ENCODE data around the gene SLC39A2. TPM values are rescaled to one million over a fixed set of nuclear protein-coding genes. Genes with fewer than 3 reads are reported as not detected.

Gene SLC39A2
- total and polyA plus RNA-seq, 4 donors, result 0.05 to 0.08 TPM; not detected in 2

DNA sequence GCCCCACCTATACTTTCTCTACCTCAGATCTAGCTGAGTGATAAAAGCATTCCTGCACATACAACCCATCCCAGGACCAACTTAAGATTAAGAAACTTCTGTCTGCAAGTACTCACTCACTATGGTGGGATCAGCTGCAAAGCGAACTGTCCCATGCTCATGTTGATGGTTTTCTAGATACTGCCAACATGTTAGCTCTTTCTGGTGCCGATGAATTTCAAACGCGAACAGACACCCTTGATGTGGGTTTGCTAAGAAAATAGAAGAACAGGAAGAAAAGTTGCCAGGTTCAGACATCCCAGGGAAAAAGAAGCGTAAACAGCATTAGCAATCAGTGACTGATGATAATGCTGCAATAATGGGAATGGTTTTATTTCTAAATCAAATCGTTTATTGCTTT, 1.5 kb upstream of the SLC39A2 start:
- TF ChIP-seq ZBTB33 (IDR thresholded peaks at IDR 0.05) (no peak), SP1 (IDR thresholded peaks at IDR 0.05) (no peak), YY1 (IDR thresholded peaks at IDR 0.05) (no peak), JUND (IDR thresholded peaks at IDR 0.05) (no peak), HNF4A (conservative IDR thresholded peaks at IDR 0.05) (no peak), ATF3 (IDR thresholded peaks at IDR 0.05) (no peak), FOXA2 (IDR thresholded peaks at IDR 0.05) (no peak), HNF4G (IDR thresholded peaks at IDR 0.05) (no peak), NR2F2 (IDR thresholded peaks at IDR 0.05) (no peak), TAF1 (conservative IDR thresholded peaks at IDR 0.05) (no peak), GABPA (IDR thresholded peaks at IDR 0.05 in 1 of 2, conservative IDR thresholded peaks at IDR 0.05 in 1 of 2) (no peak), CTCF (IDR thresholded peaks at IDR 0.05; ENCODE audit: low read depth, low read length, missing input control) (no peak), FOXA1 (IDR thresholded peaks at IDR 0.05) (no peak), RAD21 (IDR thresholded peaks at IDR 0.05) (no peak), EGR1 (IDR thresholded peaks at IDR 0.05; ENCODE audit: low read depth in 2 of 2) (no peak), RXRA (IDR thresholded peaks at IDR 0.05) (no peak), REST (IDR thresholded peaks at IDR 0.05) (no peak)
- TF ChIP-seq, protein P1, sequence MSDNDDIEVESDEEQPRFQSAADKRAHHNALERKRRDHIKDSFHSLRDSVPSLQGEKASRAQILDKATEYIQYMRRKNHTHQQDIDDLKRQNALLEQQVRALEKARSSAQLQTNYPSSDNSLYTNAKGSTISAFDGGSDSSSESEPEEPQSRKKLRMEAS (IDR thresholded peaks at IDR 0.05), result no peak
- no peak overlapping the region for H3K27ac ChIP-seq (ENCODE audit: low read depth in 1 of 2, low read length in 2 of 2)
- no peaks in the 10 kb centered on the region for H3K27me3 ChIP-seq (ENCODE audit: control insufficient read depth in 4 of 4, insufficient read depth in 4 of 4, low read length in 3 of 4)
- no peak for DNase-seq (ENCODE audit: low spot score)
- no peak overlapping the region for H3K4me3 ChIP-seq (ENCODE audit: low read depth in 1 of 3, low read length in 3 of 3)
- 75% methylated on average over 6 of the region's 6 CpGs for WGBS
- peaks cover 14 to 49% (median 42%) of the 10 kb centered on the region in 4 donors for H3K36me3 ChIP-seq (ENCODE audit: control insufficient read depth in 4 of 4, insufficient read depth in 3 of 4, low read depth in 1 of 4, low read length in 3 of 4)
- H3K9me3 ChIP-seq (ENCODE audit: control insufficient read depth in 4 of 4, low read length in 3 of 4), result no peaks in the 10 kb centered on the region
- no peaks in the 10 kb centered on the region for H3K4me1 ChIP-seq (ENCODE audit: control insufficient read depth in 4 of 4, insufficient read depth in 4 of 4, low read length in 3 of 4)
- H3K9ac ChIP-seq (ENCODE audit: low read depth in 1 of 2, low read length in 2 of 2), result no peak overlapping the region

Measured in liver (tissue), 9 donors.